Activated naive CD4-positive, alpha-beta T cell treated with anti-CD3 and anti-CD28 coated beads for 36 hours (primary cell): ENCODE data around the gene LRIG2. TPM values are rescaled to one million over a fixed set of nuclear protein-coding genes. Genes with fewer than 3 reads are reported as not detected.
"Not testable (repeated sequence)": the region's sequence is repeated elsewhere in the genome, so short reads cannot be mapped to it uniquely, and the experiment has no call there.

Experiments used
- CTCF ChIA-PET: fragments of 350-600 bp; sonication (Branson Sonifier 250); formaldehyde crosslinking; loops from one replicate; lab custom pipeline; 2021; ENCODE audit warnings: antibody characterized with exemption; lab: Charles Lee
- DNase-seq: peaks from one replicate; pipeline ENCODE4 v3.0.0-alpha.2; 2020
- H3K27ac Mint-ChIP-seq: one replicate; pipeline ENCODE4 v1.8.0; 2021; ENCODE audit warnings: mild to moderate bottlenecking, mixed read lengths
- H3K27me3 Mint-ChIP-seq: one replicate; pipeline ENCODE4 v1.8.0; 2021; ENCODE audit warnings: low read depth, mixed read lengths
- H3K36me3 Mint-ChIP-seq: one replicate; pipeline ENCODE4 v1.8.0; 2021; ENCODE audit warnings: low read depth, mixed read lengths
- H3K4me1 Mint-ChIP-seq: one replicate; pipeline ENCODE4 v1.8.0; 2021; ENCODE audit warnings: low read depth, mixed read lengths
- H3K4me3 Mint-ChIP-seq: one replicate; pipeline ENCODE4 v1.8.0; 2021; ENCODE audit warnings: mild to moderate bottlenecking, moderate library complexity, mixed read lengths
- H3K9me3 Mint-ChIP-seq: one replicate; pipeline ENCODE4 v1.8.0; 2021; ENCODE audit warnings: mixed read lengths
- intact Hi-C: fragments of 100-400 bp; cut with micrococcal nuclease; formaldehyde crosslinking; loops from one replicate; pipeline ENCODE4 v1.15.1; 2023
- total RNA-seq, 2 experiments: library from RNA; stranded (reverse); gene quantifications; one replicate each; pipeline ENCODE4 v1.2.3, GENCODE V29; 2021

LRIG2 gene
- total RNA-seq, 2 experiments from 2014 or later, result 7.7 to 9.1 TPM

DNA sequence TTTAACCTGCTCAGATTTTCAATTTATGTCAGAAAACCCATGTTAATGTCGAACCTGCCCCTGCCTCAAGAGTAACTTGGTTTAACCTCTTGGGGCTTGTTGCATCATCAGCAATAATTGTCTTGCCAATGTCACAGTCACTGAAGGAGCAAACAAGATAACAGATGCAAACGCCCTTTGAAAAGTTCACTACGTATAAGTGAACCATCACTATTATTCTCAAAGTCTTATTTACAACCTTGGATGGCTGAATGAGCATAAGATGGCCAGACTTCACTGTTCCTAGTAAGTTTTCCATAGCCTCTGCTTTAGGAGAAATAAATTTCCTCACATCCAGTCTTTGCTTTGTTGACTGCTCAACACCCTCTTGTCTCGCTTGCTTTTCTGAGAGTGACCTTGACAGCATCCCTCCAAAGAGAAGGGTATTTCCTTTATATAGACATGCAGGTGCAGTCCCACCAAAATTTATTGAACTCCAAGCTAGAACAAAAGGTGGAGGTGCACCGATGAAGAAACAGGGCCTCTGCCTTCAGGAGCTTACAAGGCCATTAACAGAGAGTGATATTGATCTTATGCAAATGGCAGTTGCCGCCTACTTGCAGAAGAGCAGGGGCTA lies 749 bp upstream of the LRIG2 start:
- DNase-seq, result no peak
- intact Hi-C loops, result loop anchor here (2.0 to 5.0 kb wide), 16 partner anchors 25 to 859 kb away; partner anchors contain the start of genes AP4B1, CAPZA1, DCLRE1B and MAGI3
- Mint-ChIP-seq H3K27ac (peak overlapping the region; percentile 91), H3K4me3 (peak overlapping the region; percentile 94), H3K36me3 (peaks cover 3% of the 10 kb centered on the region), H3K9me3 (no peaks in the 10 kb centered on the region), H3K27me3 (no peaks in the 10 kb centered on the region), H3K4me1 (peaks cover 27% of the 10 kb centered on the region)
- CTCF ChIA-PET, result interaction anchor here (0.6 to 2.8 kb wide), 54 partner anchors 8 to 1831 kb away, joined by 3 to 44 read pairs (median 4); partner anchors contain the start of genes PPM1J and SLC16A1

DNA sequence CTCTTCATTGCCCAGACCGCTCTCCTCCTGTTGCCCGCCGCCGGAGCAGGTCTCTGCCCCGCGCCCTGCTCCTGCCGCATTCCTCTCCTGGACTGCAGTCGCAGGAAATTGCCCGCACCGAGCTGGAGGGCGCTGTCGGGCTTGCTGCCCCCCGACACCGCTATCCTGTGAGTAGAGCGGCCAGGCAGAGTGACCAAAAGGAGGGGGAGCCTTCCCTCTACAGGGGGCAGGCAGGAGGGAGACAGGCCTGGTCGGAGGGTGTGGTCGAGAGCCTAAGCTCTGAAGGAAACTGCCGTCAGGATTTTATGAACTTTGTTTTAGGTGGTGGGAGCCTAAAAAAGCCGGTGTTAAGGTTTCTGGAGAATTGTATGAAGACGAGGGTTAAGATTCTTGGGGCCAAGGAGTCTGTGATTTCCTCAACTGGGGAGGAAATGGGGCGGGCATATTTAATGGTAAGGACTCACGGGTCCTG lies 517 bp downstream of the LRIG2 start:
- peak overlapping the region; percentile 94 for H3K4me3 Mint-ChIP-seq
- H3K9me3 Mint-ChIP-seq, result no peaks in the 10 kb centered on the region
- no peak for DNase-seq
- peaks cover 10% of the 10 kb centered on the region for H3K36me3 Mint-ChIP-seq
- no peaks in the 10 kb centered on the region for H3K27me3 Mint-ChIP-seq
- H3K27ac Mint-ChIP-seq, result peak overlapping the region; percentile 91
- CTCF ChIA-PET, result interaction anchor here (0.6 to 2.8 kb wide), 39 partner anchors 8 to 873 kb away, joined by 3 to 44 read pairs (median 5); partner anchors contain the start of genes PPM1J and SLC16A1
- intact Hi-C loops, result loop anchor here (2.0 to 5.0 kb wide), 16 partner anchors 27 to 857 kb away; partner anchors contain the start of genes AP4B1, CAPZA1, DCLRE1B and MAGI3
- H3K4me1 Mint-ChIP-seq, result peaks cover 27% of the 10 kb centered on the region

DNA sequence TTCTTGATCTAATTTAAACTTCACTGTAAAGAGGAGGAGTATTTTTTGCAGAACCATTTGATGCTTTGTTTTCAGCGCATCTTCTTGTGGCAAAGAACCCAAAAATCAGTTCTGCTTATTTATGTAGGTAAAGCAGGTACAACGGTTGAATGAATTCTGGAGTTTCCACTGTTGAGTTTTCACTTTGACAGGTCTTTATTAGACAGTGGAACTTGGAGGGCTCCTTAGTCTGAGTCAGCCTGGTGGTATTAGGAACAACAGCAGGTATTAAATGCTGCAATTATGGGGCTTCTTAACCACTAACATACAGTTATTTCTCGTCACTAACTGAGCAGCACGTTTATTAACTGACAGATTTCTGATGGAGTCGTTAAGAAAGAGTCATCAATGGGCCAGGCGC lies 1.2 kb downstream of the LRIG2 start:
- peak overlapping the region; percentile 91 for H3K27ac Mint-ChIP-seq
- peak overlapping the region; percentile 94 for H3K4me3 Mint-ChIP-seq
- intact Hi-C loops, result loop anchor here (5.0 kb wide), 2 partner anchors 378 to 683 kb away; partner anchors contain the start of gene PHTF1
- H3K9me3 Mint-ChIP-seq, result no peaks in the 10 kb centered on the region
- CTCF ChIA-PET, result interaction anchor here (0.7 to 2.8 kb wide), 9 partner anchors 7 to 1372 kb away, joined by 3 to 31 read pairs (median 17); no protein-coding TSS in a partner anchor
- peaks cover 10% of the 10 kb centered on the region for H3K36me3 Mint-ChIP-seq
- DNase-seq, result no peak
- H3K27me3 Mint-ChIP-seq, result no peaks in the 10 kb centered on the region
- peaks cover 27% of the 10 kb centered on the region for H3K4me1 Mint-ChIP-seq

DNA sequence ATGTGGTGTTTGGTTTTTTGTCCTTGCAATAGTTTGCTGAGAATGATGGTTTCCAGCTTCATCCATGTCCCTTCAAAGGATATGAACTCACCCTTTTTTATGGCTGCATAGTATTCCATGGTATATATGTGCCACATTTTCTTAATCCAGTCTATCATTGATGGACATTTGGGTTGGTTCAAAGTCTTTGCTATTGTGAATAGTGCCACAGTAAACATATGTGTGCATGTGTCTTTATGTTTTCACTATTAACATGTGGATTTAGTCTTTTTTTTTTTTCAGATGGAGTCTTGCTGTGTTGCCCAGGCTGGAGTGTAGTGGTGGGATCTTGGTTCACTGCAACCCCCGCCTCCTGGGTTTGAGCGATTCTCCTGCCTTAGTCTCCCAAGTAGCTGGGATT lies 5.0 kb downstream of the LRIG2 start:
- H3K27me3 Mint-ChIP-seq, DNase-seq, H3K4me3 Mint-ChIP-seq, intact Hi-C loops, H3K27ac Mint-ChIP-seq, H3K9me3 Mint-ChIP-seq: not testable (repeated sequence)
- Mint-ChIP-seq H3K36me3 (peaks cover 18% of the 10 kb centered on the region), H3K4me1 (peaks cover 27% of the 10 kb centered on the region)
- CTCF ChIA-PET, result interaction anchor here (0.7 to 1.2 kb wide), 3 partner anchors 198 to 531 kb away, joined by 3 to 7 read pairs (median 5); no protein-coding TSS in a partner anchor

DNA sequence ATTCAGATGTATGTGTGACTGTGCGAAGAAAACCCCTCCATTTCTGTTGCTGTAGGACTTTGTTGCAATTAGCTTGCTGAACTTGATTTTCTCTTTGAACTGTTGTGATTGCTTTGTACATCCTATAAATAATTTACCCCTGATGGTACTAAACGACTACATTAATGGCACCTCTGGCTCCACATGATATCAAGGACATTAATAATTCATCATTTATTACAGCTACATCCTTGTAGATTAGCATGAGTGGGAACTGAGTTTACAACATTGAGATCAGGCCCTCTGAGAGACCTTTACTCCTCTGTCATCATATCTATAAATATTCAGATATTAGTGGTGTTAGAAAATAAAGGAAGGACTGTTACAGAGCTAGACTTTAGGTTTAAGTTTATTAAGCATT lies 13.5 kb downstream of the LRIG2 start:
- Mint-ChIP-seq H3K27ac (no peak overlapping the region), H3K27me3 (no peaks in the 10 kb centered on the region), H3K4me1 (peaks cover 27% of the 10 kb centered on the region), H3K36me3 (peaks cover 15% of the 10 kb centered on the region), H3K9me3 (no peaks in the 10 kb centered on the region), H3K4me3 (no peak overlapping the region)
- DNase-seq, result no peak
- CTCF ChIA-PET, result interaction anchor here (0.6 to 2.5 kb wide), 2 partner anchors 14 to 1349 kb away, joined by 3 to 18 read pairs; partner anchors contain the start of gene LRIG2
- intact Hi-C loops, result no loop called here

DNA sequence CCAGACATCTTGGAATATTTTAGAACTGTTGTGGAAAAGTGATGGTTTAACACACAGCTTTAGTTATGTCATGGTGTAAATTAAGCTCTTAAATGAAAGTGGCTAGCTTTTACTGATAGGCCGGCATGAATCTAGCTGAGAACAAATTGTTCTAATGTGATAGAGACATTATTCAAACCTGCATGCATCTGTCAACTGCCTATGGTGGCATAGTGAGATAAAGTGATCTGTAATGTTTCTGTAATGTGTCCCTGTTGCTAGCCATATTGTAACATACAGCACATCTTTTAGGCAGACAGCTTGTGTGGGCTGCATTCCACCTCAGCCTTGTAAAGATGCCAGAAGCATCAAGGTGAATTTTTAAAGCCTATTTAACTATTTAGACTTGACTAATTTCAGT lies 16.0 kb downstream of the LRIG2 start:
- H3K27ac Mint-ChIP-seq, result no peak overlapping the region
- H3K27me3 Mint-ChIP-seq, result no peaks in the 10 kb centered on the region
- H3K36me3 Mint-ChIP-seq, result peaks cover 14% of the 10 kb centered on the region
- intact Hi-C loops, result no loop called here
- H3K4me1 Mint-ChIP-seq, result peaks cover 33% of the 10 kb centered on the region
- DNase-seq, result no peak
- no peak overlapping the region for H3K4me3 Mint-ChIP-seq
- CTCF ChIA-PET, result interaction anchor here (0.6 to 0.9 kb wide), 2 partner anchors 16 to 1560 kb away, joined by 3 to 4 read pairs; no protein-coding TSS in a partner anchor
- H3K9me3 Mint-ChIP-seq, result no peaks in the 10 kb centered on the region

DNA sequence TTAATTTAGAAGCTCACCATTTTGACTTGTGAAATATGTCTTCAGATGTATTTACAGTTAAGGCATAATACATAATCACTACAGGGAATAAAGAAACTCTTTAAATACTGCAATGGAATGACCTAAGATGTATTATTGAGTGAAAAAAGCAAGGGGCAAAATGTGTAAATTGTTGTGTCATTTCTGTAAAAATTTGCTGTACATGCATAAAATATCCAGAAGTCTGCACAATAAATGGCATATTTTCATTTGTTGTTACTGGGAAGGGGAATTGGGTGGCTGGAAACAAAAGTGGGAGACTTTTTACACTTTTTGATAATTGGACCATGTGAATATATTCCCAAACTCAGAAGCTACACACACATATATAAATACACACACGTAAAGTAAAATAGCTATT lies 17.1 kb downstream of the LRIG2 start:
- intact Hi-C loops, result no loop called here
- Mint-ChIP-seq H3K27ac (no peak overlapping the region), H3K9me3 (no peaks in the 10 kb centered on the region), H3K36me3 (peaks cover 17% of the 10 kb centered on the region), H3K4me1 (peaks cover 33% of the 10 kb centered on the region), H3K4me3 (no peak overlapping the region), H3K27me3 (no peaks in the 10 kb centered on the region)
- CTCF ChIA-PET, result interaction anchor here (0.6 to 2.0 kb wide), 3 partner anchors 8 to 54 kb away, joined by 3 to 7 read pairs (median 3); partner anchors contain the start of gene LRIG2
- DNase-seq, result no peak

DNA sequence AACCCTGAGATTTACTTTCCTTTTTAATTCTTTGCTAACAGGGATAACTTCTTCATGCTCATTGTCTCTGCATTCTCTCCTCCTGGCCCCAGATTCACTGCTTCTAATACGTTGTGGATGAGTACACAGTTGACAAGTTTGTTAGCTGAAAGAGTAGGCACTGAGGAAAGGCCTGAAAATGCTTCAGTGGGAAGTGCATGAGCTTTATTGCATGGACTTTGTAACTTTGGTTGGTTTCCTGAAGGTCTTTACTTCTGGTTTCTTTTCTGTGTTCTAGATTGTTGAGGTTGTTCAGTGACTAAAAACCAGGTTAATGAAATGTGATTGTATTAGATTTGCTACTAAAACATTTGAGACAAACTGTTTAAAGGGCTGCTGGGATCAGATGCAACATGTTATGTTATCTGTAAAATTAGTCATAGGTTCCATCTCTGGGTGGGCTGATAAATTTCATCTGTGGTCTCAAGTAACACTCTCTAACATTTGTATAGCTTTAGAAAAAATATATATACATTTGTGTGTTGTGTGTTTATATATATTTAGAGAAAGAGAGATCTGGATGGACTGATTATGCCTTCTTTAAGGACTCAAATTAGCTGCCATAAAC lies 19.1 kb downstream of the LRIG2 start:
- CTCF ChIA-PET, result interaction anchor here (1.3 kb wide), 1 partner anchor 19 kb away, joined by 3 read pairs; the partner anchor contains the start of gene LRIG2
- peaks cover 21% of the 10 kb centered on the region for H3K36me3 Mint-ChIP-seq
- DNase-seq, result no peak
- H3K4me3 Mint-ChIP-seq, result no peak overlapping the region
- no peaks in the 10 kb centered on the region for H3K27me3 Mint-ChIP-seq
- peaks cover 22% of the 10 kb centered on the region for H3K4me1 Mint-ChIP-seq
- no peak overlapping the region for H3K27ac Mint-ChIP-seq
- H3K9me3 Mint-ChIP-seq, result no peaks in the 10 kb centered on the region
- intact Hi-C loops, result no loop called here

DNA sequence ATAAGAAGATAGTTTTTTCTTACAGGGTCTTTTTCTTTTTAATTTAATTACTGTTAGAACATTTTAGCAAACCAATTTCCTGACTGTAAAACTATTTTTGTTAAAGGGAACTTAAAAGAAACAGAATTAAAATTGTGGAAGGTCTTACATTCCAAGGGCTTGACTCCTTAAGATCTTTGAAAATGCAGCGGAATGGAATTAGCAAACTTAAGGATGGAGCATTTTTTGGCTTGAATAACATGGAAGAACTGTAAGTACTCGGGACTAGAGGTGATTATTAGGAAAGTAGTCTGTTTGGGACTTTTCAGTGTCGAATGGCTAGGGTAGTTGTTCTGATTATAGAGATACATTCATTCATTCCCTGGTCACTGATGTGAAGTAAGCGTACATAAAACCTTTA lies 21.5 kb downstream of the LRIG2 start:
- Mint-ChIP-seq H3K27ac (no peak overlapping the region), H3K4me1 (peaks cover 8% of the 10 kb centered on the region), H3K36me3 (peaks cover 23% of the 10 kb centered on the region), H3K27me3 (no peaks in the 10 kb centered on the region), H3K4me3 (no peak overlapping the region), H3K9me3 (no peaks in the 10 kb centered on the region)
- no peak for DNase-seq
- intact Hi-C loops, result no loop called here
- CTCF ChIA-PET, result interaction anchor here (1.3 to 2.7 kb wide), 2 partner anchors 22 kb away, joined by 6 to 10 read pairs; partner anchors contain the start of gene LRIG2

DNA sequence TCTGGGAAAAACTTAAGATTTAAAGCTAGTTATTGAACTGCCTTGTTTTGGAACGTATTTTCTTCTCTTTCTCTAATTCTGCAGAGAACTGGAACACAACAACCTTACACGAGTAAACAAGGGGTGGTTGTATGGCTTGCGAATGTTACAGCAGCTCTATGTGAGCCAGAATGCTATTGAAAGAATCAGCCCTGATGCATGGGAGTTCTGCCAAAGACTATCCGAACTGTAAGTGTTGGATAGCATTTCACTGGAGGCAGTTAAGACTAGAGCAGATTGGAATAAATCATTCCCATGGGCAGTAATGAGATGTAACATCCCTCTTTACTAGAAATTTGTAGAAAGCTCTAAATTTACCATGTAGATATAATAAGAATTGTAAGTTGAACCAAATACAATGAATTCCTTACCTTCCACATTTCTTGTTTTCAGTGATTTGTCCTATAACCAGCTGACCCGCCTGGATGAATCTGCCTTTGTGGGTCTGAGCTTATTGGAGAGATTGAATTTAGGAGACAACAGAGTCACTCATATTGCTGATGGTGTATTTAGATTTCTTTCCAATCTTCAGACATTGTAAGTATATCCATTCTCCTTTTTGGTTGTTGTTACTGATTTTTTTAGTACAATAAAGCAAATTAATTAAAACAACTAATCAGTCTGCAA lies 22.9 kb downstream of the LRIG2 start:
- Mint-ChIP-seq H3K4me3 (no peak overlapping the region), H3K9me3 (no peaks in the 10 kb centered on the region), H3K27ac (no peak overlapping the region), H3K27me3 (no peaks in the 10 kb centered on the region), H3K36me3 (peaks cover 29% of the 10 kb centered on the region), H3K4me1 (peaks cover 6% of the 10 kb centered on the region)
- CTCF ChIA-PET, result interaction anchor here (1.2 to 2.7 kb wide), 2 partner anchors 17 to 23 kb away, joined by 4 to 10 read pairs; partner anchors contain the start of gene LRIG2
- intact Hi-C loops, result no loop called here
- DNase-seq, result no peak

DNA sequence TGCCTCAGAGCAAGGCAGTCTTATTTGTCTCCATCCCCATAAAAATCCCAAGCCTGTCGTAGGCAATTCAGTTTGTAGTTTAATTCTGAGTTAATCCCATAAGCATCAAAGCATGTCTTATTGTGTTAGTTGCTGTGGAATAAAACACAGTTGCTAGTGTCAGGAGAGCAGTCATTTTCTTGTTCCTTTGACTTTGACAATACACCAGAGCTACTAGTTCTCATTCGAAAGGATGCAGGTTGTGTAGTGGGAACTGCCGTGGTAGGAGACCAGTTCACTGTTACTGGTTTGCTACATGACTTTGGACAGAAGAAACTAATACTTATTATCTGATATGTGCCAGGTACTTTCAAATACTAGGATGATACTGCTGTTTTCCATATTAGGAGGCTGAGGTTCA lies 23.5 kb downstream of the LRIG2 start:
- Mint-ChIP-seq H3K27ac (no peak overlapping the region), H3K36me3 (peaks cover 27% of the 10 kb centered on the region), H3K9me3 (no peaks in the 10 kb centered on the region), H3K4me3 (no peak overlapping the region), H3K27me3 (no peaks in the 10 kb centered on the region), H3K4me1 (peaks cover 6% of the 10 kb centered on the region)
- no peak for DNase-seq
- intact Hi-C loops, result no loop called here
- CTCF ChIA-PET, result interaction anchor here (1.2 to 2.7 kb wide), 2 partner anchors 18 to 24 kb away, joined by 4 to 10 read pairs; partner anchors contain the start of gene LRIG2
